T-helper 2 cell treated with Interferon-gamma antibody and Interleukin-4, amounts not matched to agents 5 μg/mL and 100 μg/mL, for 36 hours (primary cell): Measurements from ENCODE around the gene SSBP4.

ENCODE experiments used
- DNase-seq: peaks from one replicate; pipeline ENCODE4 v3.0.0; 2021; ENCODE audit warnings: low spot score
- H3K27ac Mint-ChIP-seq: one replicate; pipeline ENCODE4 v1.8.0; 2021; ENCODE audit warnings: mild to moderate bottlenecking, mixed read lengths
- H3K27me3 Mint-ChIP-seq: one replicate; pipeline ENCODE4 v1.8.0; 2021; ENCODE audit warnings: low read depth, mixed read lengths
- H3K36me3 Mint-ChIP-seq: one replicate; pipeline ENCODE4 v1.8.0; 2021; ENCODE audit warnings: low read depth, mixed read lengths
- H3K4me1 Mint-ChIP-seq: one replicate; pipeline ENCODE4 v1.8.0; 2021; ENCODE audit warnings: low read depth, mixed read lengths
- H3K4me3 Mint-ChIP-seq: one replicate; pipeline ENCODE4 v1.8.0; 2022; ENCODE audit warnings: mild to moderate bottlenecking, moderate library complexity, mixed read lengths
- H3K9me3 Mint-ChIP-seq: one replicate; pipeline ENCODE4 v1.8.0; 2021; ENCODE audit warnings: mixed read lengths

Gene SSBP4

GRCh38 chr19:18475762-18476331 lies 56.6 kb downstream of the SSBP4 start:
- Mint-ChIP-seq H3K36me3 (peaks cover 6% of the 10 kb centered on the region), H3K4me3 (no peak overlapping the region), H3K4me1 (peaks cover 38% of the 10 kb centered on the region), H3K27ac (peak overlapping the region; percentile 65), H3K9me3 (no peaks in the 10 kb centered on the region), H3K27me3 (no peaks in the 10 kb centered on the region)
- no peak for DNase-seq

- peaks cover 6% of the 10 kb centered on the region for H3K36me3 Mint-ChIP-seq
- peaks cover 45% of the 10 kb centered on the region for H3K4me1 Mint-ChIP-seq
- peak overlapping the region; percentile 55 for H3K27ac Mint-ChIP-seq
- no peaks in the 10 kb centered on the region for H3K27me3 Mint-ChIP-seq
- no peak overlapping the region for H3K4me3 Mint-ChIP-seq
- DNase-seq = no peak
- H3K9me3 Mint-ChIP-seq = no peaks in the 10 kb centered on the region
These were observed 57.4 kb downstream of the SSBP4 start for GRCh38 chr19:18476507-18477041.

- Mint-ChIP-seq H3K27ac (peak overlapping the region; percentile 65), H3K4me3 (no peak overlapping the region), H3K36me3 (peaks cover 6% of the 10 kb centered on the region), H3K4me1 (peaks cover 50% of the 10 kb centered on the region), H3K27me3 (no peaks in the 10 kb centered on the region), H3K9me3 (no peaks in the 10 kb centered on the region)
- no peak for DNase-seq
These were observed 58.0 kb downstream of the SSBP4 start for GRCh38 chr19:18477042-18477779.

- H3K27me3 Mint-ChIP-seq = no peaks in the 10 kb centered on the region
- peak overlapping the region; percentile 65 for H3K27ac Mint-ChIP-seq
- peaks cover 6% of the 10 kb centered on the region for H3K36me3 Mint-ChIP-seq
- DNase-seq = no peak
- H3K4me3 Mint-ChIP-seq = no peak overlapping the region
- peaks cover 52% of the 10 kb centered on the region for H3K4me1 Mint-ChIP-seq
- no peaks in the 10 kb centered on the region for H3K9me3 Mint-ChIP-seq
These were observed 58.8 kb downstream of the SSBP4 start for GRCh38 chr19:18477974-18478373.

GRCh38 chr19:18478545-18479311 lies 59.5 kb downstream of the SSBP4 start:
- peak overlapping the region; percentile 89 for H3K27ac Mint-ChIP-seq
- DNase-seq = peak; percentile 85
- H3K27me3 Mint-ChIP-seq = no peaks in the 10 kb centered on the region
- H3K4me1 Mint-ChIP-seq = peaks cover 54% of the 10 kb centered on the region
- H3K36me3 Mint-ChIP-seq = peaks cover 6% of the 10 kb centered on the region
- no peaks in the 10 kb centered on the region for H3K9me3 Mint-ChIP-seq
- H3K4me3 Mint-ChIP-seq = peak overlapping the region; percentile 77

- H3K27me3 Mint-ChIP-seq = no peaks in the 10 kb centered on the region
- H3K4me1 Mint-ChIP-seq = peaks cover 55% of the 10 kb centered on the region
- H3K9me3 Mint-ChIP-seq = no peaks in the 10 kb centered on the region
- no peak for DNase-seq
- H3K27ac Mint-ChIP-seq = peak overlapping the region; percentile 89
- no peak overlapping the region for H3K4me3 Mint-ChIP-seq
- H3K36me3 Mint-ChIP-seq = peaks cover 5% of the 10 kb centered on the region
These were observed 61.0 kb downstream of the SSBP4 start for GRCh38 chr19:18480006-18480691.

- peak; percentile 54 for DNase-seq
- Mint-ChIP-seq H3K27ac (peak overlapping the region; percentile 57), H3K4me1 (peaks cover 55% of the 10 kb centered on the region), H3K9me3 (no peaks in the 10 kb centered on the region), H3K4me3 (peak overlapping the region; percentile 12), H3K27me3 (no peaks in the 10 kb centered on the region), H3K36me3 (no peaks in the 10 kb centered on the region)
These were observed 62.5 kb downstream of the SSBP4 start for GRCh38 chr19:18481505-18482222.

- H3K27ac Mint-ChIP-seq = peak overlapping the region; percentile 41
- DNase-seq = no peak
- no peak overlapping the region for H3K4me3 Mint-ChIP-seq
- no peaks in the 10 kb centered on the region for H3K36me3 Mint-ChIP-seq
- H3K9me3 Mint-ChIP-seq = no peaks in the 10 kb centered on the region
- H3K4me1 Mint-ChIP-seq = peaks cover 52% of the 10 kb centered on the region
- no peaks in the 10 kb centered on the region for H3K27me3 Mint-ChIP-seq
These were observed 64.1 kb downstream of the SSBP4 start for GRCh38 chr19:18483119-18483890.
